ENCODE results near the gene CGB7. TPM values are rescaled to one million over a fixed set of nuclear protein-coding genes. Genes with fewer than 3 reads are reported as not detected.

The CGB7 gene
- polyA plus RNA-seq, 4 donors, result 0.59 to 2.8 (median 1.1) TPM

- DNase-seq (ENCODE audit: low read depth in 4 of 4, low spot score in 2 of 4), result no peak
Observed at GRCh38 chr19:49017666-49018351, 39.7 kb downstream of the CGB7 start.

GRCh38 chr19:49017041-49017665, 40.4 kb downstream of the CGB7 start, which contains the start of gene LHB:
LHB (minus strand) TSS chr19:49017091; CDS start chr19:49017081, 10 bp downstream.
- no peak for DNase-seq (ENCODE audit: low read depth in 4 of 4, low spot score in 2 of 4)

- no peak for DNase-seq (ENCODE audit: low read depth in 4 of 4, low spot score in 2 of 4)
Observed at GRCh38 chr19:49016067-49016839, 41.3 kb downstream of the CGB7 start.

- DNase-seq (ENCODE audit: low read depth in 4 of 4, low spot score in 2 of 4), result no peak
Observed at GRCh38 chr19:49014870-49015255, 42.7 kb downstream of the CGB7 start.

GRCh38 chr19:49014123-49014869, 43.3 kb downstream of the CGB7 start:
- no peak for DNase-seq (ENCODE audit: low read depth in 4 of 4, low spot score in 2 of 4)

GRCh38 chr19:49011194-49011593, 46.4 kb downstream of the CGB7 start:
- no peak for DNase-seq (ENCODE audit: low read depth in 4 of 4, low spot score in 2 of 4)

- DNase-seq (ENCODE audit: low read depth in 4 of 4, low spot score in 2 of 4), result no peak
Observed at GRCh38 chr19:49010453-49010852, 47.1 kb downstream of the CGB7 start.

GRCh38 chr19:49009828-49010227, 47.7 kb downstream of the CGB7 start:
- DNase-seq (ENCODE audit: low read depth in 4 of 4, low spot score in 2 of 4), result no peak

GRCh38 chr19:49006905-49007304, 50.6 kb downstream of the CGB7 start:
- DNase-seq (ENCODE audit: low read depth in 4 of 4, low spot score in 2 of 4), result no peak

GRCh38 chr19:49004964-49005614, 52.5 kb downstream of the CGB7 start:
- no peak for DNase-seq (ENCODE audit: low read depth in 4 of 4, low spot score in 2 of 4)

Other genes with a start within 250 kb of the CGB7 start
- 10 to 100 TPM; 30.4 to 64.2 (median 49.8) TPM for gene BCAT2, start 246.7 kb downstream of the CGB7 start, polyA plus RNA-seq (ENCODE audit: insufficient read length in 4 of 4)
- gene HSD17B14, start 221.3 kb downstream of the CGB7 start, polyA plus RNA-seq (ENCODE audit: insufficient read length in 4 of 4), result 10 to 100 TPM; 30.0 to 40.4 (median 36.2) TPM
- gene PLEKHA4, start 189.1 kb downstream of the CGB7 start, polyA plus RNA-seq (ENCODE audit: insufficient read length in 4 of 4), result 10 to 100 TPM; 17.9 to 33.8 (median 27.1) TPM
- 10 to 100 TPM; 29.7 to 52.6 (median 33.7) TPM for gene PPP1R15A, start 185.3 kb downstream of the CGB7 start, polyA plus RNA-seq (ENCODE audit: insufficient read length in 4 of 4)
- gene TULP2, start 159.0 kb downstream of the CGB7 start, polyA plus RNA-seq (ENCODE audit: insufficient read length in 4 of 4), result 1 to 10 TPM in 1 of 4 donors, under 1 TPM in 3; 0.46 to 1.3 (median 0.64) TPM
- 100 to 1,000 TPM; 249 to 328 (median 311) TPM for gene NUCB1, start 157.4 kb downstream of the CGB7 start, polyA plus RNA-seq (ENCODE audit: insufficient read length in 4 of 4)
- gene DHDH, start 124.0 kb downstream of the CGB7 start, polyA plus RNA-seq (ENCODE audit: insufficient read length in 4 of 4), result 10 to 100 TPM in 1 of 4 donors, 1 to 10 TPM in 3; 6.0 to 10.3 (median 8.2) TPM
- gene BAX, start 102.9 kb downstream of the CGB7 start, polyA plus RNA-seq (ENCODE audit: insufficient read length in 4 of 4), result 10 to 100 TPM; 58.1 to 90.7 (median 76.4) TPM
- gene FTL, start 92.4 kb downstream of the CGB7 start, polyA plus RNA-seq (ENCODE audit: insufficient read length in 4 of 4), result 1,000 to 10,000 TPM; 2,498 to 2,845 (median 2,570) TPM
- 10 to 100 TPM; 35.9 to 53.8 (median 48.2) TPM for gene GYS1, start 64.4 kb downstream of the CGB7 start, polyA plus RNA-seq (ENCODE audit: insufficient read length in 4 of 4)
- gene RUVBL2, start 63.9 kb downstream of the CGB7 start, polyA plus RNA-seq (ENCODE audit: insufficient read length in 4 of 4), result 100 to 1,000 TPM in 2 of 4 donors, 10 to 100 TPM in 2; 86.0 to 106 (median 95.6) TPM
- gene LHB, start 40.7 kb downstream of the CGB7 start, polyA plus RNA-seq (ENCODE audit: insufficient read length in 4 of 4), result under 1 TPM in 2 of 4 donors, not detected in 2; 0.31 to 0.35 TPM
- gene CGB3, start 33.4 kb downstream of the CGB7 start, polyA plus RNA-seq (ENCODE audit: insufficient read length in 4 of 4), result under 1 TPM in 1 of 4 donors, not detected in 3; 0.16 TPM
- under 1 TPM in 1 of 4 donors, not detected in 3; 0.28 TPM for gene CGB2, start 25.9 kb downstream of the CGB7 start, polyA plus RNA-seq (ENCODE audit: insufficient read length in 4 of 4)
- gene CGB1, start 20.9 kb downstream of the CGB7 start, polyA plus RNA-seq (ENCODE audit: insufficient read length in 4 of 4), result not detected
- not detected for gene CGB5, start 13.9 kb downstream of the CGB7 start, polyA plus RNA-seq (ENCODE audit: insufficient read length in 4 of 4)
- gene CGB8, start 8.6 kb downstream of the CGB7 start, polyA plus RNA-seq (ENCODE audit: insufficient read length in 4 of 4), result under 1 TPM in 1 of 4 donors, not detected in 3; 0.32 TPM
- gene NTF4, start 7.1 kb upstream of the CGB7 start, polyA plus RNA-seq (ENCODE audit: insufficient read length in 4 of 4), result 1 to 10 TPM; 3.9 to 4.5 (median 4.5) TPM
- gene KCNA7, start 14.9 kb upstream of the CGB7 start, polyA plus RNA-seq (ENCODE audit: insufficient read length in 4 of 4), result under 1 TPM; 0.03 to 0.17 (median 0.07) TPM
- 100 to 1,000 TPM; 260 to 418 (median 347) TPM for gene SNRNP70, start 27.7 kb upstream of the CGB7 start, polyA plus RNA-seq (ENCODE audit: insufficient read length in 4 of 4)
- 10 to 100 TPM in 1 of 4 donors, 1 to 10 TPM in 3; 5.4 to 13.2 (median 8.8) TPM for gene LIN7B, start 56.6 kb upstream of the CGB7 start, polyA plus RNA-seq (ENCODE audit: insufficient read length in 4 of 4)
- 1 to 10 TPM in 1 of 4 donors, under 1 TPM in 3; 0.73 to 1.1 (median 0.80) TPM for gene C19orf73, start 61.4 kb upstream of the CGB7 start, polyA plus RNA-seq (ENCODE audit: insufficient read length in 4 of 4)
- gene PPFIA3, start 61.8 kb upstream of the CGB7 start, polyA plus RNA-seq (ENCODE audit: insufficient read length in 4 of 4), result 10 to 100 TPM in 1 of 4 donors, 1 to 10 TPM in 3; 4.5 to 11.1 (median 8.7) TPM
- 10 to 100 TPM; 25.2 to 38.8 (median 33.8) TPM for gene HRC, start 97.6 kb upstream of the CGB7 start, polyA plus RNA-seq (ENCODE audit: insufficient read length in 4 of 4)
- 10 to 100 TPM; 22.1 to 48.0 (median 35.9) TPM for gene TRPM4, start 100.0 kb upstream of the CGB7 start, polyA plus RNA-seq (ENCODE audit: insufficient read length in 4 of 4)

Data from left renal cortex interstitium (tissue), 4 donors.